SK-N-MC (cell line): ENCODE measurements around the gene C1orf50.

Experiments
- DNase-seq: peaks from one replicate; pipeline ENCODE4 v3.0.0-alpha.2; 2011; ENCODE audit warnings: low read depth, low spot score
- H3K27ac ChIP-seq: fragments of 200-600 bp; sonication (generic); 2 replicates; pipeline ENCODE4 v1.5.1; 2016; ENCODE audit warnings: mixed run types
- H3K36me3 ChIP-seq: fragments of 200-600 bp; sonication (generic); 2 replicates; pipeline ENCODE4 v1.6.1; 2017; ENCODE audit warnings: antibody characterized with exemption, low read length, mixed read lengths; ENCODE audit not compliant: insufficient read depth
- H3K4me3 ChIP-seq: fragments of 200-600 bp; sonication (generic); 2 replicates; pipeline ENCODE4 v1.5.1; 2016
- H3K9ac ChIP-seq: fragments of 200-600 bp; sonication (generic); 2 replicates; pipeline ENCODE4 v1.8.0; 2017; ENCODE audit warnings: mixed run types, mixed read lengths; ENCODE audit not compliant: insufficient read length
- H3K9me3 ChIP-seq: fragments of 200-600 bp; sonication (generic); 2 replicates; pipeline ENCODE4 v1.6.1; 2017; ENCODE audit warnings: low read depth, mild to moderate bottlenecking, antibody characterized with exemption, low read length, moderate library complexity, mixed read lengths
- EZH2 ChIP-seq: fragments of 200-600 bp; sonication (generic); IDR thresholded peaks from one replicate; pipeline ENCODE4 v1.6.1; 2017; ENCODE audit warnings: antibody characterized with exemption
- FOXP2 ChIP-seq: optimal IDR thresholded peaks from 2 replicates; pipeline ENCODE3; 2011; ENCODE audit warnings: mild to moderate bottlenecking, moderate library complexity; ENCODE audit not compliant: insufficient read depth; ENCODE audit errors: extremely low read length, control extremely low read depth
- POLR2AphosphoS5 ChIP-seq: IDR thresholded peaks from 2 replicates; pipeline ENCODE4 v1.6.1; 2012; ENCODE audit warnings: mild to moderate bottlenecking, low read depth, low read length, borderline replicate concordance

Gene C1orf50

GRCh38 chr1:42737986-42738677, 28.9 kb upstream of the C1orf50 start:
- TF ChIP-seq EZH2 = no peak
- no peak for TF ChIP-seq FOXP2
- no peak for TF ChIP-seq POLR2AphosphoS5
- DNase-seq = no peak
- H3K9ac ChIP-seq = no peak overlapping the region

GRCh38 chr1:42738678-42739226, 28.3 kb upstream of the C1orf50 start:
- H3K4me3 ChIP-seq = no peak overlapping the region
- H3K27ac ChIP-seq = no peak overlapping the region
- no peak for TF ChIP-seq EZH2
- no peak for TF ChIP-seq POLR2AphosphoS5
- TF ChIP-seq FOXP2 = no peak
- no peaks in the 10 kb centered on the region for H3K9me3 ChIP-seq
- DNase-seq = no peak
- H3K36me3 ChIP-seq = no peaks in the 10 kb centered on the region
- H3K9ac ChIP-seq = no peak overlapping the region

More at GRCh38 chr1:42737986-42738677, 28.9 kb upstream of the C1orf50 start:
- no peaks in the 10 kb centered on the region for H3K9me3 ChIP-seq
- H3K36me3 ChIP-seq = no peaks in the 10 kb centered on the region
- no peak overlapping the region for H3K4me3 ChIP-seq
- no peak overlapping the region for H3K27ac ChIP-seq

GRCh38 chr1:42739753-42740700, 27.0 kb upstream of the C1orf50 start, which contains the start of gene CLDN19:
TSS of gene CLDN19 (minus strand) at chr1:42740236. CDS start at chr1:42740063, 173 bp downstream.
- H3K9me3 ChIP-seq = no peaks in the 10 kb centered on the region
- H3K9ac ChIP-seq = no peak within 1 kb of the TSS
- no peak within 1 kb of the TSS for H3K27ac ChIP-seq
- no peak for TF ChIP-seq FOXP2
- TF ChIP-seq EZH2 = no peak
- no peak for DNase-seq
- H3K4me3 ChIP-seq = no peak within 1 kb of the TSS
- H3K36me3 ChIP-seq = no peaks in the 10 kb centered on the region

GRCh38 chr1:42740851-42741580, 26.0 kb upstream of the C1orf50 start:
- Histone ChIP-seq H3K9ac (no peak overlapping the region), H3K9me3 (no peaks in the 10 kb centered on the region), H3K4me3 (no peak overlapping the region), H3K27ac (no peak overlapping the region), H3K36me3 (no peaks in the 10 kb centered on the region)
- no peak for DNase-seq
- TF ChIP-seq EZH2 (no peak), FOXP2 (no peak), POLR2AphosphoS5 (no peak)

GRCh38 chr1:42741706-42742105, 25.3 kb upstream of the C1orf50 start:
- Histone ChIP-seq H3K9ac (no peak overlapping the region), H3K36me3 (no peaks in the 10 kb centered on the region; the same call in 1 of the 2 replicates), H3K4me3 (no peak overlapping the region), H3K9me3 (no peaks in the 10 kb centered on the region), H3K27ac (no peak overlapping the region)
- TF ChIP-seq EZH2 (no peak), FOXP2 (no peak)
- DNase-seq = no peak

GRCh38 chr1:42742141-42742540, 24.9 kb upstream of the C1orf50 start:
- Histone ChIP-seq H3K9ac (no peak overlapping the region), H3K27ac (no peak overlapping the region), H3K36me3 (no peaks in the 10 kb centered on the region; the same call in 1 of the 2 replicates), H3K9me3 (no peaks in the 10 kb centered on the region), H3K4me3 (no peak overlapping the region)
- no peak for DNase-seq
- no peak for TF ChIP-seq EZH2
- no peak for TF ChIP-seq FOXP2
- no peak for TF ChIP-seq POLR2AphosphoS5

- Histone ChIP-seq H3K36me3 (no peaks in the 10 kb centered on the region; the same call in 1 of the 2 replicates), H3K4me3 (no peak overlapping the region), H3K9me3 (no peaks in the 10 kb centered on the region), H3K9ac (no peak overlapping the region), H3K27ac (peak overlapping the region; percentile 43; the same call in 1 of the 2 replicates)
- DNase-seq = no peak
- no peak for TF ChIP-seq FOXP2
Observed at GRCh38 chr1:42742617-42743316, 24.3 kb upstream of the C1orf50 start.
